Activated naive CD8-positive, alpha-beta T cell (primary cell): ENCODE results near the gene MYADML2.

Experiments
- H3K27ac Mint-ChIP-seq: one replicate; pipeline ENCODE4 v1.8.0; 2021; ENCODE audit warnings: mixed read lengths
- H3K27me3 Mint-ChIP-seq: one replicate; pipeline ENCODE4 v1.8.0; 2021; ENCODE audit warnings: mixed read lengths
- H3K36me3 Mint-ChIP-seq: one replicate; pipeline ENCODE4 v1.8.0; 2021; ENCODE audit warnings: mixed read lengths
- H3K4me1 Mint-ChIP-seq: one replicate; pipeline ENCODE4 v1.8.0; 2021; ENCODE audit warnings: low read depth, mixed read lengths
- H3K4me3 Mint-ChIP-seq: one replicate; pipeline ENCODE4 v1.8.0; 2021; ENCODE audit warnings: mild to moderate bottlenecking, mixed read lengths
- H3K9me3 Mint-ChIP-seq: one replicate; pipeline ENCODE4 v1.8.0; 2021; ENCODE audit warnings: low read depth, mixed read lengths

Gene MYADML2

DNA sequence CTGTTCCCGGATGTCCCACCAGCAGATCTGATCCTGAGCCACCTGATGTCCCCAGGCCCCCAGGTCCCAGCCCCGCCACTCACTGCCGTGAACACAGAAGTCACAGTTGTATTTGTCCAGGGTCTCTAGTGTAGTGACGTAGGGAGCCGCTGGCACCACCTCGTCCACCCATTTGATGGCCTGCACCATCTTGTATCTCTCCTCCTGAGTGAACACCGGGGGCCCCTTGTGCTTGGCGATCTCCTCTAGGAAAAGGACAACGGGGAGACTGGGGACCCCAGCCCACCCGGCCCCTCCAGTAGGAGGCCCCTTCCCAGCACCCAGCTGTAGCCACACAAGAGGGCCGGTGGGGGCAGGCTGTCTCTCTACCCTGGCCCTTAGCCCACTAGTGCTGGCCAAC is 38.2 kb downstream of the MYADML2 start:
- peaks cover 7% of the 10 kb centered on the region for H3K4me1 Mint-ChIP-seq
- peaks cover 4% of the 10 kb centered on the region for H3K36me3 Mint-ChIP-seq
- no peaks in the 10 kb centered on the region for H3K9me3 Mint-ChIP-seq
- no peaks in the 10 kb centered on the region for H3K27me3 Mint-ChIP-seq
- H3K4me3 Mint-ChIP-seq, result no peak overlapping the region
- H3K27ac Mint-ChIP-seq, result no peak overlapping the region

DNA sequence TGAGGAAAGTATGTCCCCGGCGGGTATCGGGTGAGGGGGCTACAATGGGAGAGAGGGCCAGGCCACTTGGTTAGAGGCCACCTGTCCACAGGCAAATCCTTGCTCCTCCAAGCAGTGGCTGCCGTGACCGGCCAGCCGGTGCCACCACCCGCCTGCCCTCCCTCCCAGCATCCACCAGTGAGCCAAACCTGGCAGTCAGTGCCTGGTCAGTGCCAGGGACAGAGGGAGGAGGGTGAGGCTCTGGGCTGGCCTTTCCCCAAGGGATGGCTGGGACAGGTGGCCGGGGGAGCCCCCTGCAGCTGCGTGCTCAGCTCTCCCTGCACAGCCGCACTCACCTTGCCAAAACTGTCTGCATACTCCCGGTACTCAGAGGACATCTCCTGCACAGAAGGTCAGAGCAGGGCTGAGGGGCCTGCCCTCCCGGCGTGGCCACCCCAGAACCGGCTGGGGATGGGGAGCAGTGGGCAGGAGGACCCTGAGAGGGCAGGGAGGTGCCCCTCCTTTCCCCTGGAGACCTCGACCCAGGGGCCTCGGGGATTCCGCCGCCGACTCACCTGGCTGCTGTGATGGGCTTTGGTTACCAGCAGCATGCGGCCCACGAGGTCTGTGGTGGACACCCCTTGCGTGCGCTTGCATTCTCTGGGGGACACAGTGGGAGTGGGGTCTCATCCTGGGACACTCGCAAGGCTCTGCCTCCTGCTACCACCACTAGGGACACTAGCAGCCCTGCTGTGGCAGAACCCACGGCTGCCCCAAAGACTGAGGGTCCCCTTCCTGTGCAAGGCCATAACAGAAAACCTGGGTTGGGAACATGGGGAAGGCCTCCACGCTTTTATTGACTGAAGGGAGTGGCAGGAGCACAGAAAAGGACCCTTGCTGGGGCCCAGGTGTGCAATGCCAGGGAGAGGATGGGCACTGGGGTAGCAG is 39.6 kb downstream of the MYADML2 start:
- no peaks in the 10 kb centered on the region for H3K36me3 Mint-ChIP-seq
- peaks cover 7% of the 10 kb centered on the region for H3K4me1 Mint-ChIP-seq
- no peaks in the 10 kb centered on the region for H3K9me3 Mint-ChIP-seq
- no peak overlapping the region for H3K4me3 Mint-ChIP-seq
- no peaks in the 10 kb centered on the region for H3K27me3 Mint-ChIP-seq
- H3K27ac Mint-ChIP-seq, result no peak overlapping the region

DNA sequence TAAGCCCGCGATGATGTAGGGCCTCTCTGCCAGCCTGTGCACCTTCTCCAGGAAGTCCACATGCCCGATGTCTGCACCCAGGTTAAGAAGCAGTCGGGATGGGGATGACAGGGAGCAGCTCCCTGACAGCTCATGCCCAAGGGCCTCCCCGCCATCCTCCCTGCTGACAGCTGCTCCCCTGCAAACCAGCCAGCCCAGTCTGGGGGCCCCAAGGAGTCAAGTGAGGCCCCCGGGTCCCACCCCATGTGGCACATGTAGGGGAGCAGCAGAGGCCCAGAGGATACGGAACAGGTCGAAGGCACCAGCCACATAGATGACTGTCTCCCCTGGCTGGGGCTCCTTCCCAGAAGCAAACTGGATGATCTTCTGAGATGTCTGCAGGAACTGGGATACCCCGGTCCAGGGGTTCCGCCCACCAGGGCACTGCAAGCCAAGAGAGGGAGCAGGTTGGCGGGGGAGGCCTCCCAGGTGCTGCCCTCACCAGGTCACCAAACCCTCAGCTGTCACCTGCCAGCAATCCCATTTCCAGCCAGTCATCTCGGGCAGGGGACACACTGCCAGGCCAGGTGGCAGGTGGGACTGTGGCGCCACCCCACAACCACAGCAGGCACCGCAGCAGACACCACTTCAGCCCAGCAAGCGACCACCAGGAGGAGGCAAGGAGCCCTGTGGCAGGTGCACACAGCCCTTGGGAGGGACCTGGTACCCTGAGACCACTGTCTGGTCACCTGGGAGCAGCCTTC is 40.4 kb downstream of the MYADML2 start:
- no peaks in the 10 kb centered on the region for H3K36me3 Mint-ChIP-seq
- no peak overlapping the region for H3K4me3 Mint-ChIP-seq
- no peaks in the 10 kb centered on the region for H3K27me3 Mint-ChIP-seq
- no peak overlapping the region for H3K27ac Mint-ChIP-seq
- peaks cover 7% of the 10 kb centered on the region for H3K4me1 Mint-ChIP-seq
- H3K9me3 Mint-ChIP-seq, result no peaks in the 10 kb centered on the region

DNA sequence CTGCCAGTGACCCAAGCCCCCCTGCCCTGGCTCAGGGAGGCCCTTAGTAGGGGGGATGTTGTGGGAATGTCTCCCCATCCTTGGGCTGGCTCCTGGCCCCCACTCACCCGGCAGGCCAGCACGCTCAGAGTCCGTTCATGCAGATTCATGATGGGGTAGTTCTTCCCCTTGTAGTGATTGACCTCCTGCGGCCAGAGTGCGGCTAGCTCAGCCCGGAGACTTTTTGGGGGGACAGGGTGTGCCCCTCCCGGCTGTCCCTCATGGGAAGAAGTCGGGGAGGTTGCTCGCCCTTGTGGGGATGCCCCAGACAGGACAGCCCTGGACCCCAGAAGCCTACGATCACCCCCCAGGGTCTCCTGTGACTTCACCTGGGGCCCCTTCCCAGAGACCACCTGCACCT is 41.0 kb downstream of the MYADML2 start:
- peaks cover 3% of the 10 kb centered on the region for H3K36me3 Mint-ChIP-seq
- H3K4me1 Mint-ChIP-seq, result peaks cover 12% of the 10 kb centered on the region

DNA sequence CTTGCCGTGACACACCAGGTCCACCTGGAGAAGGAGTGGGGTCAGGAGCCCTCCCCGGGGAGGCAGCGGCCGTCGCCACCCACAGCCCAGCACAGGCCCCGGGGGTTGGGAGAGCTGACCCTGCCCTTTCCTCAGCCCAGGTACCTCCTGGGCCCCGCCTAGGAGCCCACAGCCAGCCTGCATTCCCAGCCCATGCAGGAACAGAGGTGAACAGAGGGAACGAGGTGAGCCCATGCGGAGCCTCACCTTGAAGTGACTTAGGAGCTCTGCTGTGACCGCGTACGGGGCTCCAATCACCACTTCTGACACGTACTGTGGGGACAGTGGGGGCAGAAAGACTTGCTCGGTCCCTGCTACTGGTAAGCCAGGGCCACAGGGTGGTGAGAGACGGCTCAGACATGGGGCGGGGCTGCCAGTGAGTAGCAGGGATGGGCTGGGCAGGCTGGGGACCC is 41.6 kb downstream of the MYADML2 start:
- no peak overlapping the region for H3K4me3 Mint-ChIP-seq
- H3K27ac Mint-ChIP-seq, result no peak overlapping the region
- peaks cover 13% of the 10 kb centered on the region for H3K4me1 Mint-ChIP-seq
- peaks cover 5% of the 10 kb centered on the region for H3K36me3 Mint-ChIP-seq
- H3K27me3 Mint-ChIP-seq, result peaks cover 5% of the 10 kb centered on the region
- H3K9me3 Mint-ChIP-seq, result no peaks in the 10 kb centered on the region

More for the DNA sequence above, 41.0 kb downstream of the MYADML2 start:
- Mint-ChIP-seq H3K4me3 (no peak overlapping the region), H3K27me3 (peaks cover 3% of the 10 kb centered on the region), H3K27ac (no peak overlapping the region), H3K9me3 (no peaks in the 10 kb centered on the region)

DNA sequence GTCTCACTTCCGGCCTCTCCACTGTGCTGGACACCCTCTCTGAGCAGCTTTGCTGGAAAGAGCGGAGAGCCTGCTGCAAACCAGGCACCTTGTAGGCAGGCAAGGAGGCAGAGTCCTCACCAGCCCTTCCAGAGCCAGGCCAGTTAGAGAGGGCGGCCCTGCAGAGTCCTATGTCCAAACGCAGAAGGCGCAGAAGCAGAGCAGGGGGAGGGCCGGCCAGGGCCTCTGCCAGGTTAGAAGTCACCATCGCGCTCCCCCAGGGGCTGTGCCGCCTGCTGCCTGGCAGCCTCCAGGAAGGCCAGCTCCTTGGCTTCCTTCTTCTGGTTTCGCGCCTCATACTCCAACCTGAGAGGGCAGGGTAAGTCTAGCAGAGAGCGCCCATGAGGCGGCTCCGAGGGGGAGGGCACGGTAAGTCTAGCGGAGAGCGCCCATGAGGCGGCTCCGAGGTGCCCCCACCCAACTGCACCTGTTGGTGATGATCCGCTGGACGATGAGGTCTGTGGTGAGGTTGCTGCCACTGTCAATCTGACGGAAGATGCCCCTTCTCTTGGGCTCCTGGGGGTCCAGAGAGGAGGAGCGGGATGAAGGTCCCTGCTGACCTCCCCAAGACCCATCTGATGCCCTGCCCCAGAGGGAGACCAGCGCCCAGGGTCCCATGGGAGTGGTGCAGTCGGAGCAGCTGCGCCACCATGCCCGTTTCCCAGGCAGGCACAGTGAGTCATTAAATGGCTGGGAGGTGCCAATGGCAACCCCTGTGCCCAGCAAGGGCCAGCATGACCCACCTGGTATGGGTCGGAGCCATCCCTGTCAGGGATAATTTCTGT is 42.2 kb downstream of the MYADML2 start:
- H3K36me3 Mint-ChIP-seq, result peaks cover 8% of the 10 kb centered on the region
- peaks cover 5% of the 10 kb centered on the region for H3K27me3 Mint-ChIP-seq
- no peak overlapping the region for H3K27ac Mint-ChIP-seq
- H3K9me3 Mint-ChIP-seq, result no peaks in the 10 kb centered on the region
- H3K4me1 Mint-ChIP-seq, result peaks cover 9% of the 10 kb centered on the region
- no peak overlapping the region for H3K4me3 Mint-ChIP-seq

DNA sequence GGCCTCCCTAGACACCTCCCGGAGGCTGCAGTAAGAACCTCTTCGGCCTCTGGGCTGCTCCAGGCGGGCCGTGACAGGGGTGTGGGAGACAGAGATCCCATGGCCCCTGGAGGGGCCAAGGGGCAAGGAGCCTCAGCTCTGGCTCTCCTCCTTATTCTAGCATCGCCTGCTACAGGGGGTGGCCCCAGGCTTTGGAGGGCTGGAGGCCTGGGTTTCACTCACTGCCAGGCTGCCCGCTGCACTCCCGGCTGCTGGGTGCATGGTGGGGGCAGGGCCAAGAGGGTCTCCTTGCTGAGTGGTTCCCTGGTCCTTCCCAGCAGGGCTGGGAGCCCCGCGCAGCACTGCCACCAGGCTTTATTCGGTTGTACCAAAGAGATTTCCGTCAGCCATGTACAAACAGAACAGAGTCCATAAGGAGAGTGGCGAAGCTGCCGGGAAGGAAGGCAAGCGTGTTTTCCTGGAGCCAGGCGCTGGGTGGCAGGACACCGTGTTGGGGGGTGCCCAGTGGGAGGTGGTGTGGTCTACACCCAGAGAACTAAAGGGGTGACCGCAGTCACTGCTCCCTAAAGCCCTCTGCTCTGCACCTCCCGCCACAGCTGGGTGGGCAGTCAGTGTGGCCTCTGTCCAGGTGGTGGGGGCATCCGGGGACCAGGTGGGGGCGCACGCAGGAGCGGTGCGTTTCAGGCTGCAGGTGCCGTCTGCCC is 43.0 kb downstream of the MYADML2 start:
- no peaks in the 10 kb centered on the region for H3K9me3 Mint-ChIP-seq
- peaks cover 5% of the 10 kb centered on the region for H3K27me3 Mint-ChIP-seq
- H3K27ac Mint-ChIP-seq, result no peak overlapping the region
- no peak overlapping the region for H3K4me3 Mint-ChIP-seq
- peaks cover 8% of the 10 kb centered on the region for H3K36me3 Mint-ChIP-seq
- H3K4me1 Mint-ChIP-seq, result peaks cover 7% of the 10 kb centered on the region

DNA sequence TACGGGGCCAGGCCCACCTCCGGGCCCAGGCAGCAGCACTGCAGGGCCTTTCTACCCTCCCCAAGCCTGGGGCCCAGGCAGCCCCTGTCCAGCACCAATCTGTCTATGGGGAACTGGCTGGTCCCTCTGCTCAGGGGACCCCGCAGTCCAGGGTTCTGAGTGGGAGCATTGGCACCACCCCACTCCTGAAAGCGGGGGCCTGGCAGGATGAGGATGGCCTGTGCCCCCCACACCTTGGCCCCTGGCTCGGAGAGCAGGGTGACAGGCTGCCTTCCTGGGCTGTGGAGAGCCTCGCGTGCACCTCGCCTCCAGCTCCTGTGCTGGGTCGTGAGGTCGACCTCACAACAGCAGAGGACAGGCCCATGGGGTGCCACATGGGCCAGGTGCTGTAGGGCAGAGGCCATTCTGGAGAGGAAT is 43.6 kb downstream of the MYADML2 start:
- H3K4me1 Mint-ChIP-seq, result peaks cover 7% of the 10 kb centered on the region
- peaks cover 8% of the 10 kb centered on the region for H3K36me3 Mint-ChIP-seq
- H3K27ac Mint-ChIP-seq, result no peak overlapping the region
- H3K9me3 Mint-ChIP-seq, result no peaks in the 10 kb centered on the region
- H3K27me3 Mint-ChIP-seq, result peaks cover 5% of the 10 kb centered on the region
- H3K4me3 Mint-ChIP-seq, result no peak overlapping the region

DNA sequence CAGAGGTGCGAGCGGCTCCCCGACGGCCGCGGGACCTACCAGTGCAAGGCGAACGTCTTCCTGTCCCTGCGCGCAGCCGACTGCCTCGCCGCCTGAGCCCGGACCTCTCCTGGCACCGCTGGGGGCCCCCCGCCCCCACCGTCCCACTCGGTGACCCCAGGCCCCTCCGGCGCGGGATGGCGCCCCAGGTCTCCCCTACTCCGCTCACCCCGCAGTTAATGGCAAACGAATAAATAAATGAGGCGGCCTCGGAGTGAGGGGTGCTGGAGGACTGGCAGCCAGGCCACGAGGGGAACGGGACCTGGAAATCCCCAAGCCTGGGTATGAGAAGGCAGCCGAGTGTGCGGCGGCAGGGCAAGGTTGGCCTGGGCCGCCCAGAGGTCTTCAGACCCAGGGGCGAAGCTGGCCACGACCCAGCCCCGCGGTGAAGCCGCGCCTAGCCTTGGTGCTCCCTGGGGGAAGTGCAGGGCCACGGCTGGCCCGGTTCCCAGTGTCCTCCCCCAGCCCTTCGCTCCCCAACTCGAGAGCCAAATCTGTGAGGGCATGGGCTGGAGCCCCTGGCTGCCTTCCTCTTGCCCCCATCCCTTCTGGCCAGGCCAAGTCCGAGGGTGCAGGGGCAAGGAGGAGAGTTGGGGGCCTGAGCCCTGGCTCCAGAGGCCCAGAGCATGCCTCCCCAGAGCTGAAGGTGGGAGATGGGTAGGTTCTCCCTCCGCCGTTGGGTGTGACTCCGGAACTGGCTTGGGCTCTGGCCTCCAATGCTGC is 44.2 kb downstream of the MYADML2 start:
- H3K9me3 Mint-ChIP-seq, result no peaks in the 10 kb centered on the region
- H3K27ac Mint-ChIP-seq, result no peak overlapping the region
- H3K4me3 Mint-ChIP-seq, result no peak overlapping the region
- H3K36me3 Mint-ChIP-seq, result peaks cover 8% of the 10 kb centered on the region
- H3K27me3 Mint-ChIP-seq, result peaks cover 5% of the 10 kb centered on the region
- H3K4me1 Mint-ChIP-seq, result peaks cover 7% of the 10 kb centered on the region

DNA sequence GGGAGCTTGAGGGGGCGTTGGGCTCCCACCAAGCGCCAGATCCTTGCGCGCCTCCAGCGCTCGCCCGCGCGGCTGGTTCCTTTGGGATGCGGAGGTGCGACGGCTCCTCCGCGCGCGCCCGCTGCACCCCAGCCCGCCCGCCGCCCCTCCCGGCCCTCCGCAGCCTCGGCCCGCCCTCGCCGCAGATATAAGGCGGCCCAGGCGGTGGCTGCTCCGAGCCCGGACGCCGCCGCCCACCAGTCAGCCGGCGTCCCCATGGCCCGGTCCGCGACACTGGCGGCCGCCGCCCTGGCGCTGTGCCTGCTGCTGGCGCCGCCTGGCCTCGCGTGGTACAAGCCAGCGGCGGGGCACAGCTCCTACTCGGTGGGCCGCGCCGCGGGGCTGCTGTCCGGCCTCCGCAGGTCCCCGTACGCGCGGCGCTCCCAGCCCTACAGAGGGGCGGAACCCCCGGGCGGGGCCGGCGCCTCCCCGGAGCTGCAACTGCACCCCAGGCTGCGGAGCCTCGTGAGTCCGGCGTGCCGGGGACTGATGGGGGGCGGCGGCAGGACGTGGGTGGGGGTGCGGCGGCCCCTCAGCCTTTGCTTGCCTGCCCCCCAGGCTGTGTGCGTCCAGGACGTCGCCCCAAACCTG is 44.9 kb downstream of the MYADML2 start, which contains the start of gene NPB:
TSS of gene NPB (plus strand) at position 216 of the 630 bp plus-strand sequence. CDS start at position 256, 40 bp downstream.
- Mint-ChIP-seq H3K4me3 (peak within 1 kb of the TSS; percentile 44), H3K27ac (no peak within 1 kb of the TSS), H3K27me3 (peaks cover 5% of the 10 kb centered on the region)

DNA sequence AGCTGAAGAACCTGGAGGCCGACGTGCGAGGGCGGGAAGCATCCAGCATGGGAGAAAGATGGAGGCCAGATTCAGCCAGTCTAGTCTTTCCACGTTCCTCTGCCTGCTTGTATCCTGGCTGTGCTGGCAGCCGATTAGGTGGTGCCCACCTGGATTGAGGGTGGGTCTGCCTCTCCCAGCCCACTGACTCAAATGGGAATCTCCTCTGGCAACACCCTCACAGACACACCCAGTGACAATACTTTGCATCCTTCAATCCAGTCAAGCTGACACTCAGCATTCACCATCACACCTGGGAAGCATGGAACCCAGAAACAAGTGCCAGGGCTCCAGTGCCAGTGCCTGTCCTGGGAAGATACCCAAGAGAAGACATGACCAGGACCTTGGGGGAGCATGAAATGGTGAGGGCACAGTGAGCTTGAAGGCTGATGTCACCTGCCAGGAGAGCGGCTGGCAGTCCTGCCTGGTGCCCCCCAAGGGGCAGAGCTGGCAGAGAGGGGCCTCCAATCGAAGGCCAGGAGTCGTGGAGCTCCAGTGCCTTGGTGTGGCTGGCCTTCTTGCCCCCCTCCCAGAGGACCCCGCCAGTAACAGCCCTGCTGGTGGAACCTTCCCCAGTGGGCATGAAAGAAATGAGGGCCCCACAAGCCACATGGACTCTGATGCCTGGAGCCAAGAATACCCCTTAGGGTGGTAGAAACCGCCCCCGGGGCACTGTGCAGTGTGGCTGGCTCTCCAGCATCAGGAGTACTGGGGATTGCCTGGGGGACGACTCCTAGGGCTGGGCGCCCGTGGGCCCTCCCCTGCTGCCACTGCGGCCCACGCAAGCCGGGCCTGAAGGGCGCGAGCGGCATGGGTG is 45.6 kb downstream of the MYADML2 start:
- peaks cover 8% of the 10 kb centered on the region for H3K36me3 Mint-ChIP-seq
- H3K9me3 Mint-ChIP-seq, result no peaks in the 10 kb centered on the region
- peak overlapping the region; percentile 44 for H3K4me3 Mint-ChIP-seq
- peaks cover 7% of the 10 kb centered on the region for H3K4me1 Mint-ChIP-seq
- no peak overlapping the region for H3K27ac Mint-ChIP-seq
- peaks cover 5% of the 10 kb centered on the region for H3K27me3 Mint-ChIP-seq

More for the DNA sequence above, 44.9 kb downstream of the MYADML2 start, which contains the start of gene NPB:
- Mint-ChIP-seq H3K9me3 (no peaks in the 10 kb centered on the region), H3K36me3 (peaks cover 8% of the 10 kb centered on the region), H3K4me1 (peaks cover 7% of the 10 kb centered on the region)

DNA sequence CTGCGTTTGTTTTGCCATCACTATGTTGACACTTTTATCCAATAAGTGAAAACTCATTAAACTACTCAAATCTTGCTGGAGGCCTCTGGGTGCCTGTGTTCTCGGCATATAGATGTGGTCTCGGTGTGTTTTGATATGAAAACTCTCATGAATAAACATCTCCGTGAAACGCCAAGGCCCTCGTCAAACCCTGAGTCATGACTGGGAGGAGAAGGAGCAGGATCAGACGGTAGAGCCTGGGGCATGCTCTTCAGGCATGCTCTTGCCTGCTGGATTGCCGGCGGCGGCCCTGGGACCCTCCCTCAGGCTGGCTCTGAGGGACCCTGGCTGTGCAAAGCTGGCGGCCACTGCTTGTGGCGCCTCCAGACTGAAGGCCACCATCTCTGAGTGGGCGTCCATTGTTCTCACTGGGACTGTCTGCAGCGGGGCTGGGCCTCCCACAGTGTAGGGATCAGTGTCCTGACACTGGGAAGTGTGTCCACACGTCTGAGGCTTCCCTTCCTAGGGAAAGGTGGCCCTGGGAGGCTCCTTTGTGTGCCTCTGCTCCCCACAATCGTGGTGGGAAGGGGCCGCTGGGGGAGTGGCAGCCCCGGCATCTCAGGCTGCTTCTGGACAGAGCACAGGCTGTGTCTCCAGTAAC is 46.7 kb downstream of the MYADML2 start:
- Mint-ChIP-seq H3K27me3 (peaks cover 5% of the 10 kb centered on the region), H3K4me1 (peaks cover 7% of the 10 kb centered on the region), H3K4me3 (no peak overlapping the region), H3K9me3 (no peaks in the 10 kb centered on the region), H3K27ac (no peak overlapping the region), H3K36me3 (peaks cover 8% of the 10 kb centered on the region)
